Measurements from ENCODE around the gene INTS7.
"Not testable (repeated sequence)": the region's sequence is repeated elsewhere in the genome, so short reads cannot be mapped to it uniquely, and the experiment has no call there.

The INTS7 gene

GRCh38 chr1:211923095-211923494 is 112.3 kb downstream of the INTS7 start:
- DNase-seq, result no peak
- H3K4me3 ChIP-seq (ENCODE audit: insufficient read depth, low read depth, low read length, poor library complexity, severe bottlenecking), result no peak overlapping the region
- H3K9me3 ChIP-seq (ENCODE audit: control insufficient read depth, low read length), result no peaks in the 10 kb centered on the region

GRCh38 chr1:211921579-211922095 is 113.7 kb downstream of the INTS7 start:
- no peak overlapping the region for H3K27ac ChIP-seq (ENCODE audit: insufficient read depth, low read length, poor library complexity, severe bottlenecking)
- H3K4me1 ChIP-seq (ENCODE audit: control insufficient read depth, insufficient read depth, low read length, poor library complexity, severe bottlenecking), result no peaks in the 10 kb centered on the region

More at GRCh38 chr1:211923095-211923494, 112.3 kb downstream of the INTS7 start:
- Histone ChIP-seq H3K27me3 (replicated peaks; ENCODE audit: control insufficient read depth, insufficient read depth, low read length, poor library complexity, severe bottlenecking) (no peaks in the 10 kb centered on the region), H3K36me3 (ENCODE audit: control insufficient read depth, insufficient read depth, low read length) (no peaks in the 10 kb centered on the region), H3K27ac (ENCODE audit: insufficient read depth, low read length, poor library complexity, severe bottlenecking) (no peak overlapping the region), H3K4me1 (ENCODE audit: control insufficient read depth, insufficient read depth, low read length, poor library complexity, severe bottlenecking) (no peaks in the 10 kb centered on the region)

GRCh38 chr1:211920602-211921226 is 114.6 kb downstream of the INTS7 start:
- no peaks in the 10 kb centered on the region for H3K4me1 ChIP-seq (ENCODE audit: control insufficient read depth, insufficient read depth, low read length, poor library complexity, severe bottlenecking)
- no peak overlapping the region for H3K27ac ChIP-seq (ENCODE audit: insufficient read depth, low read length, poor library complexity, severe bottlenecking)
- no peak for DNase-seq

More at GRCh38 chr1:211921579-211922095, 113.7 kb downstream of the INTS7 start:
- Histone ChIP-seq H3K9me3 (ENCODE audit: control insufficient read depth, low read length) (no peaks in the 10 kb centered on the region), H3K36me3 (ENCODE audit: control insufficient read depth, insufficient read depth, low read length) (no peaks in the 10 kb centered on the region), H3K4me3 (ENCODE audit: insufficient read depth, low read depth, low read length, poor library complexity, severe bottlenecking) (no peak overlapping the region), H3K27me3 (replicated peaks; ENCODE audit: control insufficient read depth, insufficient read depth, low read length, poor library complexity, severe bottlenecking) (no peaks in the 10 kb centered on the region)
- DNase-seq, result no peak

GRCh38 chr1:211920141-211920572 is 115.2 kb downstream of the INTS7 start:
- Histone ChIP-seq H3K4me1 (ENCODE audit: control insufficient read depth, insufficient read depth, low read length, poor library complexity, severe bottlenecking) (no peaks in the 10 kb centered on the region), H3K27ac (ENCODE audit: insufficient read depth, low read length, poor library complexity, severe bottlenecking) (no peak overlapping the region)
- no peak for DNase-seq

More at GRCh38 chr1:211920602-211921226, 114.6 kb downstream of the INTS7 start:
- no peaks in the 10 kb centered on the region for H3K27me3 ChIP-seq (replicated peaks; ENCODE audit: control insufficient read depth, insufficient read depth, low read length, poor library complexity, severe bottlenecking)
- H3K4me3 ChIP-seq (ENCODE audit: insufficient read depth, low read depth, low read length, poor library complexity, severe bottlenecking), result no peak overlapping the region
- H3K36me3 ChIP-seq (ENCODE audit: control insufficient read depth, insufficient read depth, low read length), result no peaks in the 10 kb centered on the region
- H3K9me3 ChIP-seq (ENCODE audit: control insufficient read depth, low read length), result no peaks in the 10 kb centered on the region

GRCh38 chr1:211918843-211919414 is 116.4 kb downstream of the INTS7 start:
- DNase-seq, result no peak
- Histone ChIP-seq H3K4me1 (ENCODE audit: control insufficient read depth, insufficient read depth, low read length, poor library complexity, severe bottlenecking) (no peaks in the 10 kb centered on the region), H3K36me3 (ENCODE audit: control insufficient read depth, insufficient read depth, low read length) (no peaks in the 10 kb centered on the region), H3K9me3 (ENCODE audit: control insufficient read depth, low read length) (no peaks in the 10 kb centered on the region), H3K27ac (ENCODE audit: insufficient read depth, low read length, poor library complexity, severe bottlenecking) (no peak overlapping the region), H3K27me3 (replicated peaks; ENCODE audit: control insufficient read depth, insufficient read depth, low read length, poor library complexity, severe bottlenecking) (no peaks in the 10 kb centered on the region), H3K4me3 (ENCODE audit: insufficient read depth, low read depth, low read length, poor library complexity, severe bottlenecking) (no peak overlapping the region)

More at GRCh38 chr1:211920141-211920572, 115.2 kb downstream of the INTS7 start:
- no peak overlapping the region for H3K4me3 ChIP-seq (ENCODE audit: insufficient read depth, low read depth, low read length, poor library complexity, severe bottlenecking)
- no peaks in the 10 kb centered on the region for H3K9me3 ChIP-seq (ENCODE audit: control insufficient read depth, low read length)
- no peaks in the 10 kb centered on the region for H3K36me3 ChIP-seq (ENCODE audit: control insufficient read depth, insufficient read depth, low read length)
- H3K27me3 ChIP-seq (replicated peaks; ENCODE audit: control insufficient read depth, insufficient read depth, low read length, poor library complexity, severe bottlenecking), result no peaks in the 10 kb centered on the region

GRCh38 chr1:211916458-211916857 is 118.9 kb downstream of the INTS7 start:
- not testable (repeated sequence) for H3K36me3 ChIP-seq (ENCODE audit: control insufficient read depth, insufficient read depth, low read length); H3K9me3 ChIP-seq (ENCODE audit: control insufficient read depth, low read length); DNase-seq; H3K4me1 ChIP-seq (ENCODE audit: control insufficient read depth, insufficient read depth, low read length, poor library complexity, severe bottlenecking); H3K4me3 ChIP-seq (ENCODE audit: insufficient read depth, low read depth, low read length, poor library complexity, severe bottlenecking); H3K27ac ChIP-seq (ENCODE audit: insufficient read depth, low read length, poor library complexity, severe bottlenecking); H3K27me3 ChIP-seq (replicated peaks; ENCODE audit: control insufficient read depth, insufficient read depth, low read length, poor library complexity, severe bottlenecking)

- no peaks in the 10 kb centered on the region for H3K4me1 ChIP-seq (ENCODE audit: control insufficient read depth, insufficient read depth, low read length, poor library complexity, severe bottlenecking)
- H3K4me3 ChIP-seq (ENCODE audit: insufficient read depth, low read depth, low read length, poor library complexity, severe bottlenecking), result no peak overlapping the region
- no peak for DNase-seq
- H3K36me3 ChIP-seq (ENCODE audit: control insufficient read depth, insufficient read depth, low read length), result no peaks in the 10 kb centered on the region
- no peaks in the 10 kb centered on the region for H3K27me3 ChIP-seq (replicated peaks; ENCODE audit: control insufficient read depth, insufficient read depth, low read length, poor library complexity, severe bottlenecking)
- H3K27ac ChIP-seq (ENCODE audit: insufficient read depth, low read length, poor library complexity, severe bottlenecking), result no peak overlapping the region
- H3K9me3 ChIP-seq (ENCODE audit: control insufficient read depth, low read length), result no peaks in the 10 kb centered on the region
Measured at GRCh38 chr1:211915924-211916323, 119.4 kb downstream of the INTS7 start.

GRCh38 chr1:211912844-211913432 is 122.4 kb downstream of the INTS7 start:
- Histone ChIP-seq H3K27me3 (replicated peaks; ENCODE audit: control insufficient read depth, insufficient read depth, low read length, poor library complexity, severe bottlenecking) (no peaks in the 10 kb centered on the region), H3K4me1 (ENCODE audit: control insufficient read depth, insufficient read depth, low read length, poor library complexity, severe bottlenecking) (no peaks in the 10 kb centered on the region), H3K4me3 (ENCODE audit: insufficient read depth, low read depth, low read length, poor library complexity, severe bottlenecking) (no peak overlapping the region), H3K9me3 (ENCODE audit: control insufficient read depth, low read length) (no peaks in the 10 kb centered on the region), H3K36me3 (ENCODE audit: control insufficient read depth, insufficient read depth, low read length) (no peaks in the 10 kb centered on the region), H3K27ac (ENCODE audit: insufficient read depth, low read length, poor library complexity, severe bottlenecking) (no peak overlapping the region)
- no peak for DNase-seq

GRCh38 chr1:211912038-211912437 is 123.3 kb downstream of the INTS7 start:
- DNase-seq, result no peak
- Histone ChIP-seq H3K36me3 (ENCODE audit: control insufficient read depth, insufficient read depth, low read length) (no peaks in the 10 kb centered on the region), H3K9me3 (ENCODE audit: control insufficient read depth, low read length) (no peaks in the 10 kb centered on the region), H3K4me3 (ENCODE audit: insufficient read depth, low read depth, low read length, poor library complexity, severe bottlenecking) (no peak overlapping the region), H3K27me3 (replicated peaks; ENCODE audit: control insufficient read depth, insufficient read depth, low read length, poor library complexity, severe bottlenecking) (no peaks in the 10 kb centered on the region), H3K4me1 (ENCODE audit: control insufficient read depth, insufficient read depth, low read length, poor library complexity, severe bottlenecking) (no peaks in the 10 kb centered on the region), H3K27ac (ENCODE audit: insufficient read depth, low read length, poor library complexity, severe bottlenecking) (no peak overlapping the region)

GRCh38 chr1:211910913-211911485 is 124.4 kb downstream of the INTS7 start:
- no peaks in the 10 kb centered on the region for H3K9me3 ChIP-seq (ENCODE audit: control insufficient read depth, low read length)
- no peak overlapping the region for H3K4me3 ChIP-seq (ENCODE audit: insufficient read depth, low read depth, low read length, poor library complexity, severe bottlenecking)
- no peak overlapping the region for H3K27ac ChIP-seq (ENCODE audit: insufficient read depth, low read length, poor library complexity, severe bottlenecking)
- no peaks in the 10 kb centered on the region for H3K4me1 ChIP-seq (ENCODE audit: control insufficient read depth, insufficient read depth, low read length, poor library complexity, severe bottlenecking)
- H3K27me3 ChIP-seq (replicated peaks; ENCODE audit: control insufficient read depth, insufficient read depth, low read length, poor library complexity, severe bottlenecking), result no peaks in the 10 kb centered on the region
- DNase-seq, result no peak
- no peaks in the 10 kb centered on the region for H3K36me3 ChIP-seq (ENCODE audit: control insufficient read depth, insufficient read depth, low read length)

All from effector memory CD4-positive, alpha-beta T cell (primary cell).